ENCODE results near the gene C11orf21. TPM values are rescaled to one million over a fixed set of nuclear protein-coding genes. Genes with fewer than 3 reads are reported as not detected.

C11orf21 gene
- total and polyA plus RNA-seq, 10 of the 15 experiments (the other 5 are each of a cell fraction or from before 2014, with no cell fraction given), result 0.04 to 0.26 (median 0.11) TPM; not detected in 7

DNA sequence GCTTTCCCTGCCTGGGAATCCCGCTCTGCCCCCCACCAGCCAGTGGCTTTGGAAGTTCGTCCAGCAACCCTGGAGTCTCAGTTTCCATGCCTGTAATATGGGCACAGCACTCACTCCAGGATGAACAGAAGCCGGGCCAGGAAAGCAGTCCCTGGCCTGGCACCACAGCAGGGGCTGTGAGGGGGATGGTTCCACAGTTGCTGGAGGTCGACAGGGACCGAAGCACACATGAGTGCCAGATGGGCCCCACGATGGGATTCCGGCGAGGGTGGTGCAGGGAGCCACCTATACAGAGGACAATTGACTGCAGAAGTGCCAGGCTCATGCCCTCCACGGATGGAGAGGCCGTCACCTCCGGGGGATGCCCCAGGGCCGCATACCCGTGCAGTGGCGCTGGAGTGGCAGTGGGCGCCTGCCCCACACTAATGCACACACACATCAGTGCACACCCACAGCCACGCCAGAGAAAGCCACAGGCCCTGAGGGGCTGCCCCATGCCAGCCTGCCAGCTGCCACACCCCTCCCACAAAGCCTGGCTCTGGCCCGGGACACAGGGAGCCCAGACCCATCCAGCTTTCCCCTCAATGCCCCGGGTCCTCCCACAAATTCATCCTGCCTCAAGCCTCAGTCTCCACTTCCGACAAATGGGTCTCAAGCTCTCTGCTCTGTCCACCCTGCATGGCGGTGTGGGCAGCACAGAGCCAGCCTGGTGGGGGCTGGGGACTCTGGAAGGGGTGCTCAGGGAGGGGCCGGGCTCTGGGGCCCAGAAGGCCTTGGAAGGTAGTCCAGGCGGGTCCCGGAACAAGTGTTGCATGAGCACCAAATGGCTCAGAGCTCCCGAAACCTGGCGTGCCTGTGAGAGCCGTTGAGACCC lies 41.0 kb downstream of the C11orf21 start:
- no peak for ATAC-seq
- Histone ChIP-seq H3K79me2 (ENCODE audit: control insufficient read depth, insufficient read depth, low read length) (no peaks in the 10 kb centered on the region), H3K4me3 (no peak overlapping the region), H3K27ac (ENCODE audit: control insufficient read depth, insufficient read depth) (no peak overlapping the region), H3K27me3 (replicated peaks in 1 of 2; ENCODE audit: control insufficient read depth in 2 of 2, insufficient read depth in 2 of 2, low read length in 1 of 2) (no peaks in the 10 kb centered on the region), H2AFZ (ENCODE audit: control insufficient read depth, low read depth, low read length) (no peak overlapping the region), H3K4me1 (ENCODE audit: control insufficient read depth, insufficient read depth, low read length) (peaks cover 4% of the 10 kb centered on the region), H4K20me1 (ENCODE audit: control insufficient read depth, insufficient read depth) (no peaks in the 10 kb centered on the region), H3K4me2 (ENCODE audit: control insufficient read depth, insufficient read depth) (no peak overlapping the region), H3K36me3 (ENCODE audit: control insufficient read depth in 2 of 2, insufficient read depth in 2 of 2, low read length in 1 of 2) (no peaks in the 10 kb centered on the region), H3K9ac (ENCODE audit: control insufficient read depth, insufficient read depth, low read length) (no peak overlapping the region), H3K9me3 (replicated peaks; ENCODE audit: control insufficient read depth, insufficient read depth, low read length) (no peaks in the 10 kb centered on the region)
- in situ Hi-C loops (cut with MboI) (no loop called here), intact Hi-C loops (cut with micrococcal nuclease; ENCODE audit: unreplicated experiment) (no loop called here)
- no TSS peak for BruUV-seq (replicated peaks)
- 19% methylated on average over 26 of the region's 26 CpGs for WGBS (ENCODE audit: insufficient coverage, insufficient replicate concordance, low lambda C conversion rate, missing lambda C conversion rate)
- SMC1A ChIA-PET (ENCODE audit: uncharacterized antibody, unreplicated experiment), result no interaction called here
- no peak for TF ChIP-seq ATF7 (IDR thresholded peaks at IDR 0.05; ENCODE audit: low read depth)
- no peak for TF ChIP-seq BACH1 (IDR thresholded peaks at IDR 0.05; ENCODE audit: borderline replicate concordance)
- no peak for TF ChIP-seq CHD4 (IDR thresholded peaks at IDR 0.05)
- no peak for TF ChIP-seq CEBPB (IDR thresholded peaks at IDR 0.05; ENCODE audit: borderline replicate concordance in 1 of 2, low read depth in 2 of 2, low read length in 2 of 2)
- TF ChIP-seq ATF3 (IDR thresholded peaks at IDR 0.05; ENCODE audit: borderline replicate concordance, extremely low read depth, low read depth, low read length), result no peak
- no peak for TF ChIP-seq BCL3 (IDR thresholded peaks at IDR 0.05; ENCODE audit: borderline replicate concordance, insufficient read depth, low read depth, low read length, poor library complexity, severe bottlenecking)
- no peak for TF ChIP-seq PBX3 (IDR thresholded peaks at IDR 0.05; ENCODE audit: insufficient replicate concordance, low read depth, low read length)
- no peak for TF ChIP-seq NR2F1 (conservative IDR thresholded peaks at IDR 0.05)
- TF ChIP-seq SMC3 (IDR thresholded peaks at IDR 0.05; ENCODE audit: borderline replicate concordance, low read length), result no peak
- no peak for TF ChIP-seq SUPT20H (IDR thresholded peaks at IDR 0.05; ENCODE audit: borderline replicate concordance, control insufficient read depth, low read depth, low read length)
- no peak for TF ChIP-seq MEF2B (IDR thresholded peaks at IDR 0.05; ENCODE audit: partially characterized antibody, poor library complexity, severe bottlenecking)
- TF ChIP-seq CHD2 (IDR thresholded peaks at IDR 0.05; ENCODE audit: borderline replicate concordance, low read depth, low read length), result no peak
- TF ChIP-seq SP1 (IDR thresholded peaks at IDR 0.05; ENCODE audit: low read depth, low read length), result no peak
- no peak for TF ChIP-seq CREM (IDR thresholded peaks at IDR 0.05; ENCODE audit: low read depth)
- TF ChIP-seq RCOR1 (conservative IDR thresholded peaks at IDR 0.05; ENCODE audit: low read depth, low read length), result no peak
- TF ChIP-seq HDAC2 (IDR thresholded peaks at IDR 0.05), result no peak
- no peak for TF ChIP-seq SUZ12 (IDR thresholded peaks at IDR 0.05; ENCODE audit: unreplicated experiment)
- TF ChIP-seq MTA2 (IDR thresholded peaks at IDR 0.05; ENCODE audit: low read depth), result no peak
- TF ChIP-seq, protein P1, sequence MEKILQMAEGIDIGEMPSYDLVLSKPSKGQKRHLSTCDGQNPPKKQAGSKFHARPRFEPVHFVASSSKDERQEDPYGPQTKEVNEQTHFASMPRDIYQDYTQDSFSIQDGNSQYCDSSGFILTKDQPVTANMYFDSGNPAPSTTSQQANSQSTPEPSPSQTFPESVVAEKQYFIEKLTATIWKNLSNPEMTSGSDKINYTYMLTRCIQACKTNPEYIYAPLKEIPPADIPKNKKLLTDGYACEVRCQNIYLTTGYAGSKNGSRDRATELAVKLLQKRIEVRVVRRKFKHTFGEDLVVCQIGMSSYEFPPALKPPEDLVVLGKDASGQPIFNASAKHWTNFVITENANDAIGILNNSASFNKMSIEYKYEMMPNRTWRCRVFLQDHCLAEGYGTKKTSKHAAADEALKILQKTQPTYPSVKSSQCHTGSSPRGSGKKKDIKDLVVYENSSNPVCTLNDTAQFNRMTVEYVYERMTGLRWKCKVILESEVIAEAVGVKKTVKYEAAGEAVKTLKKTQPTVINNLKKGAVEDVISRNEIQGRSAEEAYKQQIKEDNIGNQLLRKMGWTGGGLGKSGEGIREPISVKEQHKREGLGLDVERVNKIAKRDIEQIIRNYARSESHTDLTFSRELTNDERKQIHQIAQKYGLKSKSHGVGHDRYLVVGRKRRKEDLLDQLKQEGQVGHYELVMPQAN (conservative IDR thresholded peaks at IDR 0.05), result no peak
- TF ChIP-seq RUNX3 (IDR thresholded peaks at IDR 0.05; ENCODE audit: low read length), result no peak
- RAD21 ChIA-PET (ENCODE audit: unreplicated experiment), result no interaction called here
- no peak for FAIRE-seq
- POLR2A ChIA-PET, result no interaction called here
- DNase-seq (ENCODE audit: low read depth, low spot score), result no peak
- CTCF ChIA-PET, result no interaction called here
